Activated CD4-positive, alpha-beta T cell treated with anti-CD3 and anti-CD28 coated beads, Interleukin-2, amount 10 ng/mL, durations not matched to agents 7 days and 5 days (primary cell): ENCODE results near the gene WDR75. TPM values are rescaled to one million over a fixed set of nuclear protein-coding genes. Genes with fewer than 3 reads are reported as not detected.
"Not testable (repeated sequence)": the region's sequence is repeated elsewhere in the genome, so short reads cannot be mapped to it uniquely, and the experiment has no call there.

Source experiments
- CTCF ChIA-PET: fragments of 350-600 bp; sonication (Branson Sonifier 250); formaldehyde crosslinking; loops from one replicate; lab custom pipeline; 2021; ENCODE audit warnings: antibody characterized with exemption; lab: Charles Lee
- POLR2A ChIA-PET: fragments of 350-600 bp; sonication (Branson Sonifier 250); formaldehyde crosslinking; loops from one replicate; lab custom pipeline; 2021; ENCODE audit warnings: antibody characterized with exemption; lab: Charles Lee
- DNase-seq: peaks from one replicate; pipeline ENCODE4 v3.0.0-alpha.2; 2020
- H3K27ac Mint-ChIP-seq: one replicate; pipeline ENCODE4 v1.8.0; 2021; ENCODE audit warnings: mild to moderate bottlenecking, moderate library complexity, mixed read lengths
- H3K27me3 Mint-ChIP-seq: one replicate; pipeline ENCODE4 v1.8.0; 2021; ENCODE audit warnings: mixed read lengths
- H3K36me3 Mint-ChIP-seq: one replicate; pipeline ENCODE4 v1.8.0; 2021; ENCODE audit warnings: low read depth, mixed read lengths
- H3K4me1 Mint-ChIP-seq: one replicate; pipeline ENCODE4 v1.8.0; 2021; ENCODE audit warnings: mixed read lengths
- H3K4me3 Mint-ChIP-seq: one replicate; pipeline ENCODE4 v1.8.0; 2021; ENCODE audit warnings: mild to moderate bottlenecking, moderate library complexity, mixed read lengths
- H3K9me3 Mint-ChIP-seq: one replicate; pipeline ENCODE4 v1.8.0; 2021; ENCODE audit warnings: mixed read lengths
- total RNA-seq, 2 experiments: library from RNA; stranded (reverse); gene quantifications; one replicate each; pipeline ENCODE4 v1.2.3, GENCODE V29; 2021

The WDR75 gene
- total RNA-seq, 2 experiments from 2014 or later: 47.8 to 49.7 TPM

- Mint-ChIP-seq H3K4me3 (no peak overlapping the region), H3K9me3 (no peaks in the 10 kb centered on the region), H3K27ac (no peak overlapping the region), H3K36me3 (peaks cover 37% of the 10 kb centered on the region), H3K27me3 (no peaks in the 10 kb centered on the region), H3K4me1 (peaks cover 18% of the 10 kb centered on the region)
- ChIA-PET POLR2A (no interaction called here), CTCF (no interaction called here)
- no peak for DNase-seq
These were observed 5.5 kb downstream of the WDR75 start for GRCh38 chr2:189446780-189447179.

GRCh38 chr2:189454009-189454408 is 12.7 kb downstream of the WDR75 start:
- Mint-ChIP-seq H3K27ac (no peak overlapping the region), H3K36me3 (peaks cover 63% of the 10 kb centered on the region), H3K27me3 (no peaks in the 10 kb centered on the region), H3K4me1 (no peaks in the 10 kb centered on the region), H3K9me3 (no peaks in the 10 kb centered on the region), H3K4me3 (no peak overlapping the region)
- ChIA-PET CTCF (no interaction called here), POLR2A (no interaction called here)
- DNase-seq: no peak

GRCh38 chr2:189465076-189465475 is 23.8 kb downstream of the WDR75 start:
- CTCF ChIA-PET: no interaction called here
- Mint-ChIP-seq H3K9me3 (no peaks in the 10 kb centered on the region), H3K4me3 (no peak overlapping the region), H3K27ac (no peak overlapping the region), H3K4me1 (no peaks in the 10 kb centered on the region), H3K27me3 (no peaks in the 10 kb centered on the region), H3K36me3 (peaks cover 59% of the 10 kb centered on the region)
- POLR2A ChIA-PET: interaction anchor here (0.7 kb wide), 1 partner anchor 51 kb away, joined by 4 read pairs; no protein-coding TSS in a partner anchor
- DNase-seq: no peak

DNA sequence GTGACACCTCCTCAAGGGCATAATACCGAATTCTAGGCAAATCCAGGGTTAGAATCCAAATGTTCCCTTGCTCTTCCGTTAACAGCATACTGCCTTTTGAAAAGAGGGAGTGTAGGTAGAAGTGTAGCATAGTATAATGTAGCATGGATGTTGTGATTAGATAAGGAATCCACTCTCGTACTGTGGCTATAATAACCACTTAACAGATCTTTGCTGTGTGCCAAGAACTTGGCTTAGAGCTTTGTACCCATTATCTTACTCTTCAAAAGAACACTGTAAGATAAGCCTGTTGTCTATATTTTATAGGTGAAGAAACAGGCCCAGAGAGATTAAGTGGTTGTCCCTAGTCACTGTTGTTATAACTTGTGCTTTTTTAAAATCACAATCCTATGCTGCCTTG is 24.2 kb downstream of the WDR75 start:
- H3K4me3 Mint-ChIP-seq: no peak overlapping the region
- DNase-seq: no peak
- CTCF ChIA-PET: no interaction called here
- no peaks in the 10 kb centered on the region for H3K27me3 Mint-ChIP-seq
- no peaks in the 10 kb centered on the region for H3K9me3 Mint-ChIP-seq
- H3K36me3 Mint-ChIP-seq: peaks cover 55% of the 10 kb centered on the region
- POLR2A ChIA-PET: no interaction called here
- no peak overlapping the region for H3K27ac Mint-ChIP-seq
- no peaks in the 10 kb centered on the region for H3K4me1 Mint-ChIP-seq

GRCh38 chr2:189466046-189466445 is 24.8 kb downstream of the WDR75 start:
- H3K27me3 Mint-ChIP-seq: no peaks in the 10 kb centered on the region
- CTCF ChIA-PET: no interaction called here
- H3K9me3 Mint-ChIP-seq: no peaks in the 10 kb centered on the region
- no peak overlapping the region for H3K4me3 Mint-ChIP-seq
- H3K36me3 Mint-ChIP-seq: peaks cover 58% of the 10 kb centered on the region
- H3K4me1 Mint-ChIP-seq: no peaks in the 10 kb centered on the region
- no peak for DNase-seq
- POLR2A ChIA-PET: no interaction called here
- H3K27ac Mint-ChIP-seq: no peak overlapping the region

GRCh38 chr2:189466656-189467055 is 25.4 kb downstream of the WDR75 start:
- POLR2A ChIA-PET: no interaction called here

DNA sequence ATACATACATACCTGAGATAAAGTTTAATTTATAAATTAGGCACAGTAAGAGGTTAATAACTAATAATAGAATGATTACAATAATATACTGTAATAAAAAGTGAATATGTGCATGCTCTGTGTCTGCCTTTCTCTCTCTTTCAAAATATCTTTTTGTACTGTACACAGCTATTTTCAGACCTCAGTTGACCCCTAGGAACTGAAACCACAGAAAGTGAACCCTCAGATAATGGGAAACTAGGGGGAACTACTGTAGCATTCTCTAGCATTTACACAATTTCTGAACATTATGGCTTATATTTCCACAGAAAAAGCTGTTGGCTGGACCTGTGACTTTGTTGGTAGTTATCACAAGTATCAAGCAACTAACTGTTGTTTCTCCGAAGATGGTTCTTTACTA is 25.9 kb downstream of the WDR75 start:
- ChIA-PET POLR2A (no interaction called here), CTCF (no interaction called here)
- DNase-seq: no peak
- Mint-ChIP-seq H3K9me3 (no peaks in the 10 kb centered on the region), H3K27ac (no peak overlapping the region), H3K36me3 (peaks cover 67% of the 10 kb centered on the region), H3K4me3 (no peak overlapping the region), H3K4me1 (no peaks in the 10 kb centered on the region), H3K27me3 (no peaks in the 10 kb centered on the region)

More at GRCh38 chr2:189466656-189467055, 25.4 kb downstream of the WDR75 start:
- H3K4me1 Mint-ChIP-seq: no peaks in the 10 kb centered on the region
- H3K4me3 Mint-ChIP-seq: no peak overlapping the region
- H3K27me3 Mint-ChIP-seq: no peaks in the 10 kb centered on the region
- no peaks in the 10 kb centered on the region for H3K9me3 Mint-ChIP-seq
- no peak overlapping the region for H3K27ac Mint-ChIP-seq
- no peak for DNase-seq
- peaks cover 64% of the 10 kb centered on the region for H3K36me3 Mint-ChIP-seq
- CTCF ChIA-PET: no interaction called here

DNA sequence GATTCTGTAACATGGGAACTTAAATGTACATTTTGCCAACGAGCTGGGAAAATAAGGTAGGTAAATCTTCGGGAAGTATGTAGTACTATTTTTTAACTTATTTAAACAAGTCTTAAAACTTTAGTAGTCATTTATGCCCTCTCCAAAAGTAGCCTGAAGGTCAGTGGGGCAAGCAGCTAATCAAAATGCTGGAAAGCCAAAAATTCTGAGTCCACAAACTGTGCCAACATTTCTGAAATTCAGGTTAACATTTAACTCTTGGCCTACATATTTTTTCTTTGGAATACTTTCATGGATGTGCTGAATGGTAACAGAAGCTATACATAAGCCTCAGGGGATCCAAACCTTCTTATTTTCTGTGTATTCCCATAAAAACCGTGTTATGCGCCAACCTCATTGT is 26.3 kb downstream of the WDR75 start:
- Mint-ChIP-seq H3K36me3 (peaks cover 66% of the 10 kb centered on the region), H3K27me3 (no peaks in the 10 kb centered on the region)

DNA sequence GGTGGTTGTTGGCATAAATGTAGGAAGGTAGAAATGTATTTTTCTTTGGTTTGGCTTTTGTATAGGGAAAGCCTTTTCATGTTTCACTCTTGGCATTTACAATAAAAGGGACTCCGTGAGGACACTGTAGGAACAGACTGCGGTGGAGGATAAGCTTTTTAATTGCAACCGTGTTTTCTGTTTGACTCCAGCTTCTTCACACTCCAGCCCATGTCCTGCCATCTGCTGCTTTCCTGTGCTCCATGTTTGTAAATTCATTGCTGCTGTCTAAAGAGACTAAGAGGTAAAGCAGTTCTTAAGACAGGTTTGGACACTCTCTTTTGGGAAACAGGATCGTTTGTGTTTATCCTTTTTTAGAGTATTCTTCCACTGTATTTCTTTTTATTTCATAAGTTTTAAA is 33.3 kb downstream of the WDR75 start:
- Mint-ChIP-seq H3K27ac (no peak overlapping the region), H3K9me3 (no peaks in the 10 kb centered on the region), H3K36me3 (peaks cover 53% of the 10 kb centered on the region), H3K27me3 (no peaks in the 10 kb centered on the region), H3K4me1 (no peaks in the 10 kb centered on the region), H3K4me3 (no peak overlapping the region)
- POLR2A ChIA-PET: no interaction called here
- no peak for DNase-seq
- CTCF ChIA-PET: no interaction called here

More for the DNA sequence above, 26.3 kb downstream of the WDR75 start:
- H3K4me1 Mint-ChIP-seq: no peaks in the 10 kb centered on the region
- CTCF ChIA-PET: no interaction called here
- no peak overlapping the region for H3K27ac Mint-ChIP-seq
- no peak for DNase-seq
- H3K4me3 Mint-ChIP-seq: no peak overlapping the region
- H3K9me3 Mint-ChIP-seq: no peaks in the 10 kb centered on the region
- POLR2A ChIA-PET: no interaction called here

DNA sequence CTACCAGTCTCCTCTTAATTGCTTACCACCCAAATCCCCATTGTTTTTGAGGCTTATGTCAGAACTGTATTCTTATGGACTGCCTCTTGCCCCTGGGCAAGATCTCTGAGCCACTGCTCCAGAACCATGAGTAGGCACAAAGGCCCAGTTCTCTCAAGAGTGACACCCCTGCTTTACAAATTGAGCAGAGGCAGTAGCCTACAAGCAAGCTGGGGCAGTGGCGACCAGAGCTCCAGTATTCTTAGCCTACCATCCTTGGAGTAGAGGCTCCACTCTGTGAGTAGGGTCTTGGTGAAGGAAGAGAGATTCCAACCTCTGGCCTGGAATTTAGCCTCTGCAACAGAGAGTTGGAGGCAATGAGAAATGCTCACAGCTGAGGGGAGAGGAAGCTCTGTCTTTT is 36.5 kb downstream of the WDR75 start:
- peaks cover 33% of the 10 kb centered on the region for H3K36me3 Mint-ChIP-seq
- ChIA-PET CTCF (no interaction called here), POLR2A (no interaction called here)

DNA sequence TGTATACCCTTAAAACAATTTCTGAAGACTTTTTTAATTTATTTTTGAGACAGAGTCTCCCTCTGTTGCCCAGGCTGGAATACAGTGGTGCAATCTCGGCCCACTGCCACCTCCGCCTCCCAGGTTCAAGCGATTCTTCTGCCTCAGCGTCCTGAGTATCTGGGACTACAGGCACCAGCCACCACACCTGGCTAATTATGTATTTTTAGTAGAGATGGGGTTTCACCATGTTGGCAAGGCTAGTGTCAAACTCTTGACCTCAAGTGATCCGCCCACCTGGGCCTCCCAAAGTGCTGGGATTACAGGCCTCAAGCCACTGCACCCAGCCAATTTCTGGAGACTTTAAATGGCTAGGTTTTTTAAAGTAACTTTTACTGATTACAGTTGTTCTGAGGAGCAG is 37.0 kb downstream of the WDR75 start:
- DNase-seq, POLR2A ChIA-PET, H3K27me3 Mint-ChIP-seq, H3K4me1 Mint-ChIP-seq, H3K9me3 Mint-ChIP-seq, H3K4me3 Mint-ChIP-seq, CTCF ChIA-PET, H3K27ac Mint-ChIP-seq: not testable (repeated sequence)
- H3K36me3 Mint-ChIP-seq: peaks cover 31% of the 10 kb centered on the region

More for the DNA sequence above, 36.5 kb downstream of the WDR75 start:
- Mint-ChIP-seq H3K9me3 (no peaks in the 10 kb centered on the region), H3K27me3 (no peaks in the 10 kb centered on the region), H3K4me1 (no peaks in the 10 kb centered on the region), H3K4me3 (no peak overlapping the region), H3K27ac (no peak overlapping the region)
- DNase-seq: no peak

DNA sequence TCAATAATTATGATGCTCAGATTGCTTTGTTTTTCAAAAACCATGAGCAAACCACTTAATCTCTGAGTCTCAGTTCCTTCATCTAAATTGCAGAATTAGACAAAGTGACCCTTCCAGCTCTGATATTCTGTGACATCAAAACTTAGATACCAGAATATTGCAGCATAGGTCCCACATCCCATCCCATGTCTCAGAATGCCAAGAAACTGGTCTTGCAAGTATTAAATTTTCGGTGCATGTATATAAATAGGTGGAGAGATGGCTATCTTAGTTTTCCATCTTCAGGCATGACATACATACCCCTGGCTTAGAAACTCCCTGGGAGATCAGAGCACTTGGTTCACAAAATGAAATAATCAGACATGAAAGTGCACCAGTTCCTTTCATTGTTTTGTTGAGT is 39.8 kb downstream of the WDR75 start:
- Mint-ChIP-seq H3K4me1 (no peaks in the 10 kb centered on the region), H3K36me3 (peaks cover 9% of the 10 kb centered on the region), H3K4me3 (no peak overlapping the region), H3K9me3 (no peaks in the 10 kb centered on the region), H3K27ac (no peak overlapping the region), H3K27me3 (no peaks in the 10 kb centered on the region)
- ChIA-PET CTCF (no interaction called here), POLR2A (no interaction called here)
- no peak for DNase-seq

- H3K36me3 Mint-ChIP-seq: no peaks in the 10 kb centered on the region
- no peaks in the 10 kb centered on the region for H3K4me1 Mint-ChIP-seq
- ChIA-PET CTCF (interaction anchor here (0.6 kb wide), 1 partner anchor 58 kb away, joined by 3 read pairs; no protein-coding TSS in a partner anchor), POLR2A (no interaction called here)
- DNase-seq: no peak
- H3K27me3 Mint-ChIP-seq: peaks cover 2% of the 10 kb centered on the region
- no peaks in the 10 kb centered on the region for H3K9me3 Mint-ChIP-seq
- H3K27ac Mint-ChIP-seq: no peak overlapping the region
- no peak overlapping the region for H3K4me3 Mint-ChIP-seq
These were observed 42.3 kb downstream of the WDR75 start for GRCh38 chr2:189483571-189483970.

- POLR2A ChIA-PET: no interaction called here
- no peak for DNase-seq
- CTCF ChIA-PET: interaction anchor here (0.6 to 0.7 kb wide), 2 partner anchors 58 to 343 kb away, joined by 3 read pairs; no protein-coding TSS in a partner anchor
- Mint-ChIP-seq H3K9me3 (no peaks in the 10 kb centered on the region), H3K27me3 (peaks cover 2% of the 10 kb centered on the region), H3K27ac (no peak overlapping the region), H3K4me3 (no peak overlapping the region), H3K4me1 (no peaks in the 10 kb centered on the region), H3K36me3 (no peaks in the 10 kb centered on the region)
These were observed 42.9 kb downstream of the WDR75 start for GRCh38 chr2:189483980-189484740.
